ENCODE results near the gene SPRR5.
A peak's percentile ranks its signal among the peaks of the same experiment; 100 is the strongest.

- TF ChIP-seq, protein P1, sequence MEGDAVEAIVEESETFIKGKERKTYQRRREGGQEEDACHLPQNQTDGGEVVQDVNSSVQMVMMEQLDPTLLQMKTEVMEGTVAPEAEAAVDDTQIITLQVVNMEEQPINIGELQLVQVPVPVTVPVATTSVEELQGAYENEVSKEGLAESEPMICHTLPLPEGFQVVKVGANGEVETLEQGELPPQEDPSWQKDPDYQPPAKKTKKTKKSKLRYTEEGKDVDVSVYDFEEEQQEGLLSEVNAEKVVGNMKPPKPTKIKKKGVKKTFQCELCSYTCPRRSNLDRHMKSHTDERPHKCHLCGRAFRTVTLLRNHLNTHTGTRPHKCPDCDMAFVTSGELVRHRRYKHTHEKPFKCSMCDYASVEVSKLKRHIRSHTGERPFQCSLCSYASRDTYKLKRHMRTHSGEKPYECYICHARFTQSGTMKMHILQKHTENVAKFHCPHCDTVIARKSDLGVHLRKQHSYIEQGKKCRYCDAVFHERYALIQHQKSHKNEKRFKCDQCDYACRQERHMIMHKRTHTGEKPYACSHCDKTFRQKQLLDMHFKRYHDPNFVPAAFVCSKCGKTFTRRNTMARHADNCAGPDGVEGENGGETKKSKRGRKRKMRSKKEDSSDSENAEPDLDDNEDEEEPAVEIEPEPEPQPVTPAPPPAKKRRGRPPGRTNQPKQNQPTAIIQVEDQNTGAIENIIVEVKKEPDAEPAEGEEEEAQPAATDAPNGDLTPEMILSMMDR (optimal IDR thresholded peaks at IDR 0.05 in 1 of 3, IDR thresholded peaks at IDR 0.05 in 1 of 3, conservative IDR thresholded peaks at IDR 0.05 in 1 of 3; ENCODE audit: extremely low read depth in 1 of 3, insufficient read depth in 2 of 3, low read length in 3 of 3) = peak; percentile 82 to 93 (median 83)
- TF ChIP-seq EZH2 (IDR thresholded peaks at IDR 0.05; ENCODE audit: low read length) = no peak
Measured at GRCh38 chr1:152926091-152926490, 20.9 kb upstream of the SPRR5 start.

Data from keratinocyte (primary cell).